ENCODE data around the gene UCHL3. TPM values are rescaled to one million over a fixed set of nuclear protein-coding genes. Genes with fewer than 3 reads are reported as not detected.

UCHL3 gene
- total and polyA plus RNA-seq, 9 of the 15 experiments (the other 6 are each of a cell fraction or from before 2014, with no cell fraction given): 42.2 to 112 (median 85.4) TPM

- TF ChIP-seq TRIM24 (IDR thresholded peaks at IDR 0.05) (no peak), ZNF778 (CRISPR knock-in tag; IDR thresholded peaks at IDR 0.05) (no peak), NBN (IDR thresholded peaks at IDR 0.05; ENCODE audit: low read depth) (0 out of 2 replicates have a peak, but pooled peaks have one; percentile 17), ZNF609 (CRISPR knock-in tag; IDR thresholded peaks at IDR 0.05; ENCODE audit: borderline replicate concordance) (no peak), SIX5 (IDR thresholded peaks at IDR 0.05; ENCODE audit: borderline replicate concordance in 1 of 2, insufficient read depth in 1 of 2, low read depth in 1 of 2, low read length in 2 of 2) (peak in 1 of 2 experiments; percentile 36; a peak in 1 of 4 replicates), EGR1 (conservative IDR thresholded peaks at IDR 0.05) (peak; percentile 64), ZNF639 (CRISPR knock-in tag; conservative IDR thresholded peaks at IDR 0.05 in 1 of 2, IDR thresholded peaks at IDR 0.05 in 1 of 2) (no peak), PHB (CRISPR knock-in tag; IDR thresholded peaks at IDR 0.05) (no peak), ESRRB (CRISPR knock-in tag; IDR thresholded peaks at IDR 0.05; ENCODE audit: borderline replicate concordance) (no peak), CTBP1 (IDR thresholded peaks at IDR 0.05; ENCODE audit: borderline replicate concordance) (peak; percentile 37; the same call in 1 of the 2 replicates), ZNF12 (CRISPR knock-in tag; IDR thresholded peaks at IDR 0.05) (no peak), SP2 (IDR thresholded peaks at IDR 0.05; ENCODE audit: extremely low read depth, low read depth, low read length, poor library complexity, severe bottlenecking) (no peak), ETS2 (tag; IDR thresholded peaks at IDR 0.05; ENCODE audit: borderline replicate concordance, poor library complexity, severe bottlenecking) (no peak), MEF2D (tag; conservative IDR thresholded peaks at IDR 0.05; ENCODE audit: low read depth) (no peak), ELK1 (CRISPR knock-in tag; IDR thresholded peaks at IDR 0.05) (no peak), HDAC2 (IDR thresholded peaks at IDR 0.05) (no peak), ELF1 (tag; IDR thresholded peaks at IDR 0.05) (peak; percentile 88), CHD1 (IDR thresholded peaks at IDR 0.05; ENCODE audit: low read length) (no peak), ZNF57 (CRISPR knock-in tag; IDR thresholded peaks at IDR 0.05) (no peak), KDM5B (IDR thresholded peaks at IDR 0.05; ENCODE audit: insufficient replicate concordance, low read depth, low read length) (peak; percentile 88)
Observed at GRCh38 chr13:75537401-75538365, 11.9 kb upstream of the UCHL3 start, which contains the start of gene COMMD6 (continued).

All from K562 (cell line).